HCT116 (cell line): ENCODE data around the gene BBLN. TPM values are rescaled to one million over a fixed set of nuclear protein-coding genes. Genes with fewer than 3 reads are reported as not detected.

Experiments
- ATAC-seq: fragments of 200-7000 bp; cut with Tn5 transposase; 2 replicates; pipeline ENCODE4 v1.9.1; 2020; ENCODE audit warnings: mild to moderate bottlenecking, moderate library complexity
- BruUV-seq: library from RNA; stranded (reverse); fragments of 400-500 nt; replicated peaks from 2 replicates; lab custom pipeline; 2021; lab: Mats Ljungman, UMichigan
- CTCF ChIA-PET: fragments of 300-600 bp; sonication (Branson Sonifier 250); formaldehyde crosslinking; loops from one replicate; lab custom pipeline; 2021; ENCODE audit warnings: antibody characterized with exemption; lab: Charles Lee
- POLR2A ChIA-PET: fragments of 300-600, 350-600 bp; sonication (Branson Sonifier 250); formaldehyde crosslinking; loops from one replicate; lab custom pipeline; 2021; ENCODE audit warnings: antibody characterized with exemption; lab: Charles Lee
- RAD21 ChIA-PET, 2 experiments: fragments of 300-600 bp; sonication (Branson Sonifier 250); formaldehyde crosslinking; loops; one replicate each; lab custom pipeline; 2023; ENCODE audit warnings: low total read pairs in 2 of 2; ENCODE audit not compliant: uncharacterized antibody in 2 of 2, unreplicated experiment in 2 of 2, low non-redundant PET in 1 of 2; lab: Charles Lee
- DNase-seq: peaks from one replicate; pipeline ENCODE4 v3.0.0-alpha.2; 2010; ENCODE audit warnings: low read depth, low spot score
- H2AFZ ChIP-seq: fragments of 200-600 bp; shearing (Covaris generic), sonication (generic); 2 replicates; pipeline ENCODE4 v1.6.1; 2017; ENCODE audit warnings: low read depth, mixed run types, mixed read lengths, antibody characterized with exemption, low read length; ENCODE audit not compliant: poor library complexity, severe bottlenecking
- H3K27ac ChIP-seq: 2 replicates; pipeline ENCODE4 v1.5.1; 2012; ENCODE audit warnings: low read depth, low read length
- H3K27me3 ChIP-seq: fragments of 200-600 bp; sonication (generic); 2 replicates; pipeline ENCODE4 v1.6.1; 2016; ENCODE audit warnings: mixed run types, low read length, mixed read lengths; ENCODE audit not compliant: insufficient read depth
- H3K36me3 ChIP-seq, 2 experiments: fragments of 200-500 bp in 1 of 2; fragments of 200-600 bp in 1 of 2; sonication (Bioruptor generic) in 1 of 2; sonication (generic) in 1 of 2; 2 replicates each; pipeline versions ENCODE4 v1.5.1 to v1.6.1; 2014 to 2016; ENCODE audit warnings: low read length in 2 of 2, inconsistent platforms in 1 of 2, mixed read lengths in 1 of 2, mixed run types in 1 of 2; ENCODE audit not compliant: insufficient read depth in 2 of 2, control insufficient read depth in 1 of 2
- H3K4me1 ChIP-seq, 2 experiments: fragments of 200-600 bp in 1 of 2; sonication (generic) in 1 of 2; 2 replicates each; pipeline versions ENCODE4 v1.5.1 to v1.6.1; 2012 to 2017; ENCODE audit warnings: low read length in 2 of 2, inconsistent platforms in 1 of 2, mild to moderate bottlenecking in 1 of 2, mixed read lengths in 1 of 2, mixed run types in 1 of 2, moderate library complexity in 1 of 2; ENCODE audit not compliant: insufficient read depth in 2 of 2, control insufficient read depth in 1 of 2
- H3K4me2 ChIP-seq: fragments of 200-600 bp; sonication (generic); 2 replicates; pipeline ENCODE4 v1.6.1; 2017; ENCODE audit warnings: mixed run types, low read length, mixed read lengths
- H3K4me3 ChIP-seq, 2 experiments: fragments of 200-600 bp in 1 of 2; sonication (generic) in 1 of 2; replicated peaks in 1 of 2; 2 replicates each; pipeline ENCODE4 v1.5.1; 2011 to 2016; ENCODE audit warnings: low read length in 2 of 2, control low read depth in 1 of 2, low read depth in 1 of 2, mild to moderate bottlenecking in 1 of 2, mixed read lengths in 1 of 2, mixed run types in 1 of 2
- H3K79me2 ChIP-seq: fragments of 200-600 bp; sonication (generic); 2 replicates; pipeline ENCODE4 v1.6.1; 2017; ENCODE audit warnings: mild to moderate bottlenecking, mixed run types, low read length, moderate library complexity, mixed read lengths; ENCODE audit not compliant: insufficient read depth
- H3K9ac ChIP-seq: fragments of 200-600 bp; sonication (generic); 2 replicates; pipeline ENCODE4 v1.6.1; 2016; ENCODE audit warnings: low read length, mixed read lengths
- H3K9me2 ChIP-seq: fragments of 200-600 bp; sonication (generic), shearing (Covaris generic); 2 replicates; pipeline ENCODE4 v1.6.1; 2017; ENCODE audit warnings: mixed run types, mild to moderate bottlenecking, moderate library complexity; ENCODE audit not compliant: insufficient read depth
- H3K9me3 ChIP-seq, 2 experiments: fragments of 200-500 bp in 1 of 2; fragments of 200-600 bp in 1 of 2; sonication (Bioruptor generic) in 1 of 2; sonication (generic) in 1 of 2; 2 replicates each; pipeline ENCODE4 v1.6.1; 2014 to 2017; ENCODE audit warnings: low read length in 2 of 2, mixed read lengths in 2 of 2, inconsistent platforms in 1 of 2, low read depth in 1 of 2, mild to moderate bottlenecking in 1 of 2, mixed run types in 1 of 2, moderate library complexity in 1 of 2; ENCODE audit not compliant: control insufficient read depth in 1 of 2, insufficient read depth in 1 of 2
- H4K20me1 ChIP-seq: fragments of 200-600 bp; sonication (generic), shearing (Covaris generic); 2 replicates; pipeline ENCODE4 v1.6.1; 2017; ENCODE audit warnings: mixed run types, mild to moderate bottlenecking, moderate library complexity; ENCODE audit not compliant: insufficient read depth
- CBX3 ChIP-seq: IDR thresholded peaks from 2 replicates; pipeline ENCODE4 v1.6.1; 2012; ENCODE audit warnings: low read depth
- CEBPB ChIP-seq: IDR thresholded peaks from 2 replicates; pipeline ENCODE4 v1.6.1; 2012; ENCODE audit warnings: low read depth
- EGR1 ChIP-seq: IDR thresholded peaks from 2 replicates; pipeline ENCODE4 v1.6.1; 2012; ENCODE audit warnings: low read depth
- ELF1 ChIP-seq: IDR thresholded peaks from 2 replicates; pipeline ENCODE4 v1.6.1; 2012; ENCODE audit warnings: low read depth, borderline replicate concordance
- EZH2 ChIP-seq: fragments of 200-600 bp; sonication (generic); IDR thresholded peaks from 2 replicates; pipeline ENCODE4 v1.6.1; 2017; ENCODE audit warnings: antibody characterized with exemption, mixed run types
- EZH2phosphoT487 ChIP-seq: fragments of 200-600 bp; IDR thresholded peaks from 2 replicates; pipeline ENCODE4 v1.6.1; 2018; ENCODE audit warnings: antibody characterized with exemption, borderline replicate concordance
- FOSL1 ChIP-seq: IDR thresholded peaks from 2 replicates; pipeline ENCODE4 v1.6.1; 2012; ENCODE audit warnings: low read depth
- JUND ChIP-seq: IDR thresholded peaks from 2 replicates; pipeline ENCODE4 v1.6.1; 2012
- POLR2A ChIP-seq: IDR thresholded peaks from 2 replicates; pipeline ENCODE4 v1.7.0; 2011; ENCODE audit warnings: borderline replicate concordance; ENCODE audit not compliant: insufficient read depth, insufficient read length; ENCODE audit errors: extremely low read depth
- POLR2AphosphoS5 ChIP-seq: IDR thresholded peaks from 2 replicates; pipeline ENCODE4 v1.6.1; 2011; ENCODE audit warnings: mild to moderate bottlenecking, low read depth, low read length, moderate library complexity
- RAD21 ChIP-seq: IDR thresholded peaks from 2 replicates; pipeline ENCODE4 v1.6.1; 2012; ENCODE audit warnings: low read depth, mild to moderate bottlenecking
- SIN3A ChIP-seq: IDR thresholded peaks from 2 replicates; pipeline ENCODE4 v1.6.1; 2012; ENCODE audit warnings: low read depth
- TCF7L2 ChIP-seq: IDR thresholded peaks from 2 replicates; pipeline ENCODE4 v1.7.0; 2011; ENCODE audit warnings: borderline replicate concordance, inconsistent platforms; ENCODE audit not compliant: insufficient read depth, insufficient read length; ENCODE audit errors: extremely low read depth
- YY1 ChIP-seq: IDR thresholded peaks from 2 replicates; pipeline ENCODE4 v1.6.1; 2011; ENCODE audit warnings: low read length, low read depth, moderate library complexity, mild to moderate bottlenecking; ENCODE audit not compliant: insufficient replicate concordance; ENCODE audit errors: extremely low read depth
- ZFX ChIP-seq: fragments of 450-650 bp; IDR thresholded peaks from 2 replicates; pipeline ENCODE4 v1.6.1; 2017
- ZNF274 ChIP-seq: fragments of 200-500 bp; sonication (Bioruptor generic); IDR thresholded peaks from 2 replicates; pipeline ENCODE4 v1.6.1; 2014; ENCODE audit warnings: mild to moderate bottlenecking, low read depth, low read length, inconsistent platforms
- intact Hi-C: fragments of 100-400 bp; cut with micrococcal nuclease; formaldehyde crosslinking; loops from 2 replicates; pipeline ENCODE4 v1.10.0; 2022
- total RNA-seq: library from RNA; stranded (reverse); gene quantifications from one replicate; pipeline ENCODE4 v1.2.1, GENCODE V29; 2021; ENCODE audit not compliant: unreplicated experiment
- TF ChIP-seq, protein P1 (sequence below): IDR thresholded peaks from 2 replicates; pipeline ENCODE4 v1.6.1; 2012; ENCODE audit warnings: low read depth
- TF ChIP-seq, protein P2 (sequence below): IDR thresholded peaks from 2 replicates; pipeline ENCODE4 v1.6.1; 2012
- TF ChIP-seq, protein P3 (sequence below), 3 experiments: fragments of 200-600 bp in 1 of 3; sonication (generic) in 1 of 3; IDR thresholded peaks in 2 of 3; conservative IDR thresholded peaks in 1 of 3; 2 replicates each; pipeline ENCODE4 v1.5.1; 2012 to 2017; ENCODE audit warnings: low read depth in 2 of 3, low read length in 2 of 3, antibody characterized with exemption in 1 of 3, borderline replicate concordance in 1 of 3, control low read depth in 1 of 3, mild to moderate bottlenecking in 1 of 3, mixed read lengths in 1 of 3, mixed run types in 1 of 3, moderate library complexity in 1 of 3; ENCODE audit not compliant: insufficient read depth in 1 of 3
- TF ChIP-seq, protein P4 (sequence below): IDR thresholded peaks from 2 replicates; pipeline ENCODE4 v1.6.1; 2011; ENCODE audit warnings: mild to moderate bottlenecking, low read length, moderate library complexity; ENCODE audit not compliant: insufficient replicate concordance; ENCODE audit errors: extremely low read depth

Gene BBLN
- total RNA-seq, 1 experiment from 2014 or later: 119 TPM

DNA sequence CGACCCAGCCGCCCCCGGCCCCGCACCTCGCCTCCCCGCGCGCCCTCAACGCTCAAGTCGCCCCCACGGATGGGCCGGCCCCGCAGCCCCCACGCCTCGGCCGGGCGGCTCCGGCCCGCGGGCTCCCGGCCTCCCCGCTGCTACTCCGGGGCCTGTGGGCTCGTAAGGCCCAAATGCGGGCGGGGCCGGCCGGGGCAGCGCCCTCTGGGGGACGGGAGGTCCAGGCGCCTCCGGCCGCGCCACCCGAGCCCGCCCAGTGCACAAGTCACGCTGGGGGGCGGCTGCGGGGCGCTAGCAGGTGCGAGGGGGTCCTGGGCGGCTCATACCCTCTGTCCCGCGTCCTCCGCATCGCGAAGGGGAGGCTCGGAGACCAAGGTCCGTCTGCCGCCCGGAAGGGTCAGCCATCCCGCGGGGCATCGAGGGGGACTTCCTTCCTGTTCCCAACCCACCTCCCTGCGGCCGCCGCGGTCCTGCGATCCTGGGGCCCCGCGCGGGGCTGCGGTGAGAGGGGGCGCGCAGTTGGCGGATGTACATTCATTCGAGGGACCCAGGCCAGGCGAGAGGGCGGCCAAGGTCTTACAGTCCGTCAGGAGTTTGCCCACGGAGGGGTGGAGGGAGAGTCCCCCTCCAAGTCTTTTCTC is 31.5 kb downstream of the BBLN start, which contains the start of gene CIZ1:
TSS of gene CIZ1 (minus strand) at position 167 of the 641 bp plus-strand sequence. CDS start 715 bp downstream, outside the sequence.
- Histone ChIP-seq H2AFZ (no peak within 1 kb of the TSS), H3K9me2 (no peaks in the 10 kb centered on the region), H3K9me3 (no peaks in the 10 kb centered on the region), H3K4me1 (peaks cover 16 to 33% of the 10 kb centered on the region in 2 experiments), H4K20me1 (no peaks in the 10 kb centered on the region), H3K4me2 (peak within 1 kb of the TSS; percentile 90), H3K36me3 (peaks cover 4 to 8% of the 10 kb centered on the region in 2 experiments; a peak in 3 of 4 replicates), H3K79me2 (peaks cover 20% of the 10 kb centered on the region), H3K27ac (peak within 1 kb of the TSS; percentile 91), H3K4me3 (peak within 1 kb of the TSS; percentile 89 to 90), H3K27me3 (no peaks in the 10 kb centered on the region), H3K9ac (peak within 1 kb of the TSS; percentile 97)
- intact Hi-C loops: loop anchor here (10.0 kb wide), 1 partner anchor 153 kb away; the partner anchor contains the start of gene SLC27A4
- no TSS peak for BruUV-seq
- ChIA-PET RAD21 (no interaction called here), CTCF (interaction anchor here (0.7 to 1.7 kb wide), 4 partner anchors 8 to 36 kb away, joined by 3 to 5 read pairs (median 4); no protein-coding TSS in a partner anchor), POLR2A (interaction anchor here (1.7 kb wide), 1 partner anchor 32 kb away, joined by 6 read pairs; the partner anchor contains the start of gene BBLN)
- peak; percentile 49 for DNase-seq
- TF ChIP-seq, protein P1, sequence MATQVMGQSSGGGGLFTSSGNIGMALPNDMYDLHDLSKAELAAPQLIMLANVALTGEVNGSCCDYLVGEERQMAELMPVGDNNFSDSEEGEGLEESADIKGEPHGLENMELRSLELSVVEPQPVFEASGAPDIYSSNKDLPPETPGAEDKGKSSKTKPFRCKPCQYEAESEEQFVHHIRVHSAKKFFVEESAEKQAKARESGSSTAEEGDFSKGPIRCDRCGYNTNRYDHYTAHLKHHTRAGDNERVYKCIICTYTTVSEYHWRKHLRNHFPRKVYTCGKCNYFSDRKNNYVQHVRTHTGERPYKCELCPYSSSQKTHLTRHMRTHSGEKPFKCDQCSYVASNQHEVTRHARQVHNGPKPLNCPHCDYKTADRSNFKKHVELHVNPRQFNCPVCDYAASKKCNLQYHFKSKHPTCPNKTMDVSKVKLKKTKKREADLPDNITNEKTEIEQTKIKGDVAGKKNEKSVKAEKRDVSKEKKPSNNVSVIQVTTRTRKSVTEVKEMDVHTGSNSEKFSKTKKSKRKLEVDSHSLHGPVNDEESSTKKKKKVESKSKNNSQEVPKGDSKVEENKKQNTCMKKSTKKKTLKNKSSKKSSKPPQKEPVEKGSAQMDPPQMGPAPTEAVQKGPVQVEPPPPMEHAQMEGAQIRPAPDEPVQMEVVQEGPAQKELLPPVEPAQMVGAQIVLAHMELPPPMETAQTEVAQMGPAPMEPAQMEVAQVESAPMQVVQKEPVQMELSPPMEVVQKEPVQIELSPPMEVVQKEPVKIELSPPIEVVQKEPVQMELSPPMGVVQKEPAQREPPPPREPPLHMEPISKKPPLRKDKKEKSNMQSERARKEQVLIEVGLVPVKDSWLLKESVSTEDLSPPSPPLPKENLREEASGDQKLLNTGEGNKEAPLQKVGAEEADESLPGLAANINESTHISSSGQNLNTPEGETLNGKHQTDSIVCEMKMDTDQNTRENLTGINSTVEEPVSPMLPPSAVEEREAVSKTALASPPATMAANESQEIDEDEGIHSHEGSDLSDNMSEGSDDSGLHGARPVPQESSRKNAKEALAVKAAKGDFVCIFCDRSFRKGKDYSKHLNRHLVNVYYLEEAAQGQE: no peak
- no peak for TF ChIP-seq CEBPB
- TF ChIP-seq CBX3: no peak
- no peak for TF ChIP-seq EGR1
- TF ChIP-seq POLR2AphosphoS5: peak; percentile 79
- TF ChIP-seq EZH2: no peak
- TF ChIP-seq, protein P2, sequence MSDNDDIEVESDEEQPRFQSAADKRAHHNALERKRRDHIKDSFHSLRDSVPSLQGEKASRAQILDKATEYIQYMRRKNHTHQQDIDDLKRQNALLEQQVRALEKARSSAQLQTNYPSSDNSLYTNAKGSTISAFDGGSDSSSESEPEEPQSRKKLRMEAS: no peak
- no peak for TF ChIP-seq ZNF274
- peak; percentile 99 for TF ChIP-seq ZFX
- TF ChIP-seq POLR2A: peak; percentile 46
- no peak for TF ChIP-seq JUND
- TF ChIP-seq FOSL1: no peak
- peak; percentile 76 for TF ChIP-seq YY1
- TF ChIP-seq, protein P3, sequence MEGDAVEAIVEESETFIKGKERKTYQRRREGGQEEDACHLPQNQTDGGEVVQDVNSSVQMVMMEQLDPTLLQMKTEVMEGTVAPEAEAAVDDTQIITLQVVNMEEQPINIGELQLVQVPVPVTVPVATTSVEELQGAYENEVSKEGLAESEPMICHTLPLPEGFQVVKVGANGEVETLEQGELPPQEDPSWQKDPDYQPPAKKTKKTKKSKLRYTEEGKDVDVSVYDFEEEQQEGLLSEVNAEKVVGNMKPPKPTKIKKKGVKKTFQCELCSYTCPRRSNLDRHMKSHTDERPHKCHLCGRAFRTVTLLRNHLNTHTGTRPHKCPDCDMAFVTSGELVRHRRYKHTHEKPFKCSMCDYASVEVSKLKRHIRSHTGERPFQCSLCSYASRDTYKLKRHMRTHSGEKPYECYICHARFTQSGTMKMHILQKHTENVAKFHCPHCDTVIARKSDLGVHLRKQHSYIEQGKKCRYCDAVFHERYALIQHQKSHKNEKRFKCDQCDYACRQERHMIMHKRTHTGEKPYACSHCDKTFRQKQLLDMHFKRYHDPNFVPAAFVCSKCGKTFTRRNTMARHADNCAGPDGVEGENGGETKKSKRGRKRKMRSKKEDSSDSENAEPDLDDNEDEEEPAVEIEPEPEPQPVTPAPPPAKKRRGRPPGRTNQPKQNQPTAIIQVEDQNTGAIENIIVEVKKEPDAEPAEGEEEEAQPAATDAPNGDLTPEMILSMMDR (IDR thresholded peaks at IDR 0.05 in 2 of 3, conservative IDR thresholded peaks at IDR 0.05 in 1 of 3; ENCODE audit: borderline replicate concordance in 1 of 3, insufficient read depth in 1 of 3, low read depth in 2 of 3, low read length in 2 of 3): peak in 2 of 3 experiments; percentile 55 to 80; a peak in 4 of 6 replicates
- TF ChIP-seq ELF1: no peak
- no peak for TF ChIP-seq EZH2phosphoT487
- TF ChIP-seq, protein P4, sequence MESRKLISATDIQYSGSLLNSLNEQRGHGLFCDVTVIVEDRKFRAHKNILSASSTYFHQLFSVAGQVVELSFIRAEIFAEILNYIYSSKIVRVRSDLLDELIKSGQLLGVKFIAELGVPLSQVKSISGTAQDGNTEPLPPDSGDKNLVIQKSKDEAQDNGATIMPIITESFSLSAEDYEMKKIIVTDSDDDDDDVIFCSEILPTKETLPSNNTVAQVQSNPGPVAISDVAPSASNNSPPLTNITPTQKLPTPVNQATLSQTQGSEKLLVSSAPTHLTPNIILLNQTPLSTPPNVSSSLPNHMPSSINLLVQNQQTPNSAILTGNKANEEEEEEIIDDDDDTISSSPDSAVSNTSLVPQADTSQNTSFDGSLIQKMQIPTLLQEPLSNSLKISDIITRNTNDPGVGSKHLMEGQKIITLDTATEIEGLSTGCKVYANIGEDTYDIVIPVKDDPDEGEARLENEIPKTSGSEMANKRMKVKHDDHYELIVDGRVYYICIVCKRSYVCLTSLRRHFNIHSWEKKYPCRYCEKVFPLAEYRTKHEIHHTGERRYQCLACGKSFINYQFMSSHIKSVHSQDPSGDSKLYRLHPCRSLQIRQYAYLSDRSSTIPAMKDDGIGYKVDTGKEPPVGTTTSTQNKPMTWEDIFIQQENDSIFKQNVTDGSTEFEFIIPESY: no peak
- no peak for TF ChIP-seq SIN3A
- TF ChIP-seq RAD21: no peak
- TF ChIP-seq TCF7L2: no peak
- TF ChIP-seq, all 23 proteins: peak for 5
- ATAC-seq: peak; percentile 71
